ENCODE results near the gene DDX47.

Gene DDX47

DNA sequence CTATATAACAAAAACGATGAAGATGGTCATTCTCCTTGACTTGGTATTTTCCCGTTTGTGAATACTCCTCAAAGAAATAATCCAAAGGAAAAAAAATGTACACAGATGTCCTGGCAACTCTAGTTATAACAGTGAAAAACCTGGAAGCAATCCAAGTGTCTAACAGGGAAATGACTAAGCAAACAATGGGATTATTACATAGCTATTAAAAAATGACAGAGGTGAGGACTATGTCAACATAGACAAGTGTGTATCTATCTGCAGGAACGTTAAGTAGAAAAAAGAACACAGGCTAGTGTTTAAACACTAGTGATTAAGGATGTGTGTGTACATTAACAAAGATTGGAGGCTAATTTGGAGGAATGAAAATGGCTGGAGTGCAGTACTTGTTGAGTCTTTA lies 33.6 kb upstream of the DDX47 start:
- TF ChIP-seq ZFX (IDR thresholded peaks at IDR 0.05; ENCODE audit: borderline replicate concordance): no peak
- TF ChIP-seq, protein P1, sequence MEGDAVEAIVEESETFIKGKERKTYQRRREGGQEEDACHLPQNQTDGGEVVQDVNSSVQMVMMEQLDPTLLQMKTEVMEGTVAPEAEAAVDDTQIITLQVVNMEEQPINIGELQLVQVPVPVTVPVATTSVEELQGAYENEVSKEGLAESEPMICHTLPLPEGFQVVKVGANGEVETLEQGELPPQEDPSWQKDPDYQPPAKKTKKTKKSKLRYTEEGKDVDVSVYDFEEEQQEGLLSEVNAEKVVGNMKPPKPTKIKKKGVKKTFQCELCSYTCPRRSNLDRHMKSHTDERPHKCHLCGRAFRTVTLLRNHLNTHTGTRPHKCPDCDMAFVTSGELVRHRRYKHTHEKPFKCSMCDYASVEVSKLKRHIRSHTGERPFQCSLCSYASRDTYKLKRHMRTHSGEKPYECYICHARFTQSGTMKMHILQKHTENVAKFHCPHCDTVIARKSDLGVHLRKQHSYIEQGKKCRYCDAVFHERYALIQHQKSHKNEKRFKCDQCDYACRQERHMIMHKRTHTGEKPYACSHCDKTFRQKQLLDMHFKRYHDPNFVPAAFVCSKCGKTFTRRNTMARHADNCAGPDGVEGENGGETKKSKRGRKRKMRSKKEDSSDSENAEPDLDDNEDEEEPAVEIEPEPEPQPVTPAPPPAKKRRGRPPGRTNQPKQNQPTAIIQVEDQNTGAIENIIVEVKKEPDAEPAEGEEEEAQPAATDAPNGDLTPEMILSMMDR (IDR thresholded peaks at IDR 0.05): no peak
- H3K27ac ChIP-seq: peak overlapping the region; percentile 28

DNA sequence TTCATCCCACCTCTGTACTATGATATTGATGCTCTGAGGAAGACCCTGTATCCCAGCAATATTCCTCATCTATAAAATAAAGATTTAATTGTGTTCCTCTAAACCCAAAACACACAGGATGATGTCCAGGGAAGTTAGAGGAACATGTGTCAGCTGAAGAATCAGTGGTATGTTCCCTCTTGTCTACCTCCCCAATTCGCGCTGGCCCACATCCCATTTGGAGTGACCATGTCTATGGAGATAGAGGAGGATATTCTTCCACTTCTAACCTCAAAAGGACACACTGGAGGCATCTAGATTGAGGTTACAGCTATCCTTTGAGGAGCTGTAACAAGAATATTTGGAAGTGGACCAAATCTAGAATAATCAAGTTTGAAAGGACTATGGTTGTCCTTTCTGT lies 29.0 kb upstream of the DDX47 start:
- TF ChIP-seq, protein P1 (IDR thresholded peaks at IDR 0.05): no peak
- TF ChIP-seq ZFX (IDR thresholded peaks at IDR 0.05; ENCODE audit: borderline replicate concordance): no peak
- no peak overlapping the region for H3K27ac ChIP-seq

DNA sequence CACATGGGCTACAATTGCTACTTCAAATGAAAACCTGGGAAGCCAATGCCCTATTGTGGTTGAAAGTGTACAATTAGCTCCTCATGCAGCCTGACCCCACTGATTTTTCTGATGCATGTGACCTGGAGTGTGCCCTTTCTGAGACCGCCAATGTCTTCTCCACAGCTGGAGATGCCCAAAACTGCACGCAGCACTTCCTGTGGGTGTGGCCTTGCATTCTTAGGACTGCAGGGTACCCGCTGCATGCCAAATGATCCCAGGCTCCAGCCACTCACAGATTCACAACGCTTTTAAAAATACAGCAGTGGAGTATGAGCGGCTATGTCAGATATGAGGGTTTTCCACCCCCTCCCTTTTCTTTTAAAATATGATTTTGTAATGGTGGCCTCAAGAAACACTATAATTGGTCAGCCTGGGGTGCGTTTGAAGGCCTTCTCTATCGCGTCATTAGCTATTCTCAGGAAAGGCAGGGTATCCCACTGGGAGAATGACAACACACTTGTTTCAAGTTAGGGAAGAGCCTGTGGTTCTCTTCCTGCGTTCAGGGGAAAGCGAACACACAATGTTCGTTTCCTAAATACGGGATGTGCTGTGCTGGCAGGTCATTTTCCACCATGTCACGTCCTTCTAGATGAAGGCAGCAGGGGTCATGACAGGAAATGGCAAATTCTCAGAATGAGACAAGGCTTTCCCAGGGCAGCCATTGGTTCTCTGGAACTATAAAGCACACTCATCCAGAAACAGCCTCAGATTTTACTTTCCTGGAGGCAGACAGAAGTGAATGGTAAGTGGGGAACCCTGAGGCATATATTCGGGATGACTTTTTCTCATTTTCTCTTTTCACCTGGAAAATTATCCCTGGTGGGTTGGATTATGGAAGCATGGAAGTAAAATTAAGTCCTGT lies 28.0 kb upstream of the DDX47 start, which contains the start of gene APOLD1:
Gene APOLD1, plus strand, starts transcription at position 749 of the 904 bp plus-strand sequence. Its CDS starts 33 bp downstream, at position 782.
- peak within 1 kb of the TSS; percentile 55 for H3K27ac ChIP-seq
- TF ChIP-seq, protein P1 (IDR thresholded peaks at IDR 0.05): no peak
- no peak for TF ChIP-seq ZFX (IDR thresholded peaks at IDR 0.05; ENCODE audit: borderline replicate concordance)

DNA sequence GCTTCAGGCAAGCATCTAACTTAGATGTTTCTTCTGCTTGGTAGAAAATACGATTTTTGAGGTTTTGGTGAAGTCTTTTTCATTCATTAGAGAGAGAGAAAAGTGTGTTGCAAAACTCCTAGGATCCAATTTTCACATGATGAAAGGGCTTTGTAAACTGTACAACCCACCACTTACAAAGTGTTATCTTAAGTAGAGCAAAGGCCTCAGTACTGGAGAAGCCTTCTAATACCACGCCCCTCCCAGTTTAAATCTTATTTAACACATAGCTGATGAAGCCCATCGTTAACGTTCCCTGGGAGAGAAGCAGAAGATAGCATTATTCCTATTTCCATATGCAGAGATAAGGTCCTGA lies 26.8 kb upstream of the DDX47 start:
- peak overlapping the region; percentile 55 for H3K27ac ChIP-seq
- no peak for TF ChIP-seq ZFX (IDR thresholded peaks at IDR 0.05; ENCODE audit: borderline replicate concordance)
- TF ChIP-seq, protein P1 (IDR thresholded peaks at IDR 0.05): no peak

DNA sequence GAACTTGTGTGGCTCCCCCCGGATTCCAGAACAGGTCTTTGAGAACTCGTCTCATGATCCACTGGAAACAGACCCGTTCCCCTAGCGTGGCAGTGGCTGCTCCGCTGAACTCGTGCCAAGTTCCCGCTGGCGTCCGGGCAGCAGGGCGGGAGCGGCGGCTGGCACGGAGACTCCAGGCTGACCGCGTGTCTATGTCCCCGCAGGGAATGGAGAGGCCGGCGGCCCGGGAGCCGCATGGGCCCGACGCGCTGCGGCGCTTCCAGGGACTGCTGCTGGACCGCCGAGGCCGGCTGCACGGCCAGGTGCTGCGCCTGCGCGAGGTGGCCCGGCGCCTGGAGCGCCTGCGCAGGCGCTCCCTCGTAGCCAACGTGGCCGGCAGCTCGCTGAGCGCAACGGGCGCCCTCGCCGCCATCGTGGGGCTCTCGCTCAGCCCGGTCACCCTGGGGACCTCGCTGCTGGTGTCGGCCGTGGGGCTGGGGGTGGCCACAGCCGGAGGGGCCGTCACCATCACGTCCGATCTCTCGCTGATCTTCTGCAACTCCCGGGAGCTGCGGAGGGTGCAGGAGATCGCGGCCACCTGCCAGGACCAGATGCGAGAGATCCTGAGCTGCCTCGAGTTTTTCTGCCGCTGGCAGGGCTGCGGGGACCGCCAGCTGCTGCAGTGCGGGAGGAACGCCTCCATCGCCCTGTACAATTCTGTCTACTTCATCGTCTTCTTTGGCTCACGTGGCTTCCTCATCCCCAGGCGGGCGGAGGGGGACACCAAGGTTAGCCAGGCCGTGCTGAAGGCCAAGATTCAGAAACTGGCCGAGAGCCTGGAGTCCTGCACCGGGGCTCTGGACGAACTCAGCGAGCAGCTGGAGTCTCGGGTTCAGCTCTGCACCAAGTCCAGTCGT lies 26.2 kb upstream of the DDX47 start:
- TF ChIP-seq ZFX (IDR thresholded peaks at IDR 0.05; ENCODE audit: borderline replicate concordance): no peak
- TF ChIP-seq, protein P1 (IDR thresholded peaks at IDR 0.05): no peak; the same call in 1 of the 2 replicates
- peak overlapping the region; percentile 55 for H3K27ac ChIP-seq

DNA sequence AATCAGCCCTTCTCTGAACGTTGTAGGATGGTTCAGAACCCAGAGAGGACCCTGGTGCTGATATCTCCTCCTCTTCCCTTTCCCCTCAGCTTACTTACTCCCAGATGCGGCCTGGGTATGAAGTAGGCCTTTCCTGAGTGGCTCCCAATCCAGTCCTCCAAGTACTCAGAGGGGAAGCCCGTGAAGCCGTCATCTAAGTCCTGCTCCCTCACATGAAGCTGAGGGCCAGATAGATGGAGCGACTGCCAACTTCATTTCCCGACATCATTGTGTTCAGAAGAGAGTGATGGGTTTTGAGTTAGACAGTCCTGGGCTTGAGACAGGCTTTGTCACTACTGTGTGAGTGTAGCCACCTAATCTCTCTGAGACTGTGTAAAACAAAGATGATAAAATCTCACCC lies 25.0 kb upstream of the DDX47 start:
- TF ChIP-seq, protein P1 (IDR thresholded peaks at IDR 0.05): no peak
- TF ChIP-seq ZFX (IDR thresholded peaks at IDR 0.05; ENCODE audit: borderline replicate concordance): no peak
- no peak overlapping the region; the same call in 1 of the 2 replicates for H3K27ac ChIP-seq

All from 22Rv1 (cell line).